ENCODE measurements around the gene KCNJ9.
A peak's percentile ranks its signal among the peaks of the same experiment; 100 is the strongest.

The KCNJ9 gene

GRCh38 chr1:160117709-160118183, 36.4 kb downstream of the KCNJ9 start:
- peak overlapping the region; percentile 66 for H3K4me3 ChIP-seq
- no peak for DNase-seq (ENCODE audit: low spot score)
- H3K27ac ChIP-seq: peak overlapping the region; percentile 77 to 91
- TF ChIP-seq, protein P1, sequence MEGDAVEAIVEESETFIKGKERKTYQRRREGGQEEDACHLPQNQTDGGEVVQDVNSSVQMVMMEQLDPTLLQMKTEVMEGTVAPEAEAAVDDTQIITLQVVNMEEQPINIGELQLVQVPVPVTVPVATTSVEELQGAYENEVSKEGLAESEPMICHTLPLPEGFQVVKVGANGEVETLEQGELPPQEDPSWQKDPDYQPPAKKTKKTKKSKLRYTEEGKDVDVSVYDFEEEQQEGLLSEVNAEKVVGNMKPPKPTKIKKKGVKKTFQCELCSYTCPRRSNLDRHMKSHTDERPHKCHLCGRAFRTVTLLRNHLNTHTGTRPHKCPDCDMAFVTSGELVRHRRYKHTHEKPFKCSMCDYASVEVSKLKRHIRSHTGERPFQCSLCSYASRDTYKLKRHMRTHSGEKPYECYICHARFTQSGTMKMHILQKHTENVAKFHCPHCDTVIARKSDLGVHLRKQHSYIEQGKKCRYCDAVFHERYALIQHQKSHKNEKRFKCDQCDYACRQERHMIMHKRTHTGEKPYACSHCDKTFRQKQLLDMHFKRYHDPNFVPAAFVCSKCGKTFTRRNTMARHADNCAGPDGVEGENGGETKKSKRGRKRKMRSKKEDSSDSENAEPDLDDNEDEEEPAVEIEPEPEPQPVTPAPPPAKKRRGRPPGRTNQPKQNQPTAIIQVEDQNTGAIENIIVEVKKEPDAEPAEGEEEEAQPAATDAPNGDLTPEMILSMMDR (IDR thresholded peaks at IDR 0.05): no peak

DNA sequence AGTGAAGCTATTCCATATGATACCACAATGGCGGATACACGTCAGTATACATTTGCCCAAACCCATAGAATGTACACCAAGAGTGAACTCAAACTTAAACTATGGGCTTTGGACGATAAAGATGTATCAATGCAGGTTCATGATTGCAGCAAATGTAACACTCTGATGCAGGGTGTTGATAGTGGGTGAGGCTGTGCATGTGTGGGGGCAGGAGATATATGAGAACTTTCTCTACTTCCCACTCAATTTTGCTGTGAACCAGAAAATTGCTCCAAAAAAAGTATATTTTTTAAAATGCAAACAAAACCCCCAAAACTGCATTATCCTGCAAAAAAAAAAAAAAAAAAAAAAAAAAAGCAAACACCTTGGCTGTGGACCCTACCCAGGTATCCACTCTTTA, 37.6 kb downstream of the KCNJ9 start:
- Histone ChIP-seq H3K27ac (peak overlapping the region in 1 of 2 donors; percentile 91), H3K4me3 (peak overlapping the region; percentile 66)
- TF ChIP-seq, protein P1 (IDR thresholded peaks at IDR 0.05): no peak
- DNase-seq (ENCODE audit: low spot score): no peak

- TF ChIP-seq, protein P1 (IDR thresholded peaks at IDR 0.05): no peak
- no peak for DNase-seq (ENCODE audit: low spot score)
- H3K4me3 ChIP-seq: no peak overlapping the region
- H3K27ac ChIP-seq: no peak overlapping the region
These were observed 39.5 kb downstream of the KCNJ9 start for GRCh38 chr1:160120797-160121196.

DNA sequence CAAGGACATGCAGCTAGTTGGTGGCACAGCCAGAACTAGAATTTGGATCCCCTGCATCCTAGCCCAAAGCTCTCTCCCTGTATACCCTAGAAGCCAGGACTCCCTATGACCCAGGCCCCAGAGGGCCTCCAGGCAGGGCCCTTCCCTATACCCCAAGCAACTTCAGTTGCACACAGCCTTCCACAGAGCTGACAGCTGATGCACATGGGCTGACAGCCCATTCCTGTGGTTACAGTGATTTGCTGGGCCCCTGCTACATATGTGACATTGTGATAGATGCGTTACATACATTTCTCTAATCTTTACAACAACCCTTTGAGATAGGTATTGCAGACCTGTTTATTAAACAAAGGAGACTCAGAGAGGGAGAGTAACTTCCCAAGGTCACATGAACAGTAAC, 40.0 kb downstream of the KCNJ9 start:
- DNase-seq (ENCODE audit: low spot score): no peak
- Histone ChIP-seq H3K27ac (no peak overlapping the region), H3K4me3 (no peak overlapping the region)
- TF ChIP-seq, protein P1 (IDR thresholded peaks at IDR 0.05): no peak

DNA sequence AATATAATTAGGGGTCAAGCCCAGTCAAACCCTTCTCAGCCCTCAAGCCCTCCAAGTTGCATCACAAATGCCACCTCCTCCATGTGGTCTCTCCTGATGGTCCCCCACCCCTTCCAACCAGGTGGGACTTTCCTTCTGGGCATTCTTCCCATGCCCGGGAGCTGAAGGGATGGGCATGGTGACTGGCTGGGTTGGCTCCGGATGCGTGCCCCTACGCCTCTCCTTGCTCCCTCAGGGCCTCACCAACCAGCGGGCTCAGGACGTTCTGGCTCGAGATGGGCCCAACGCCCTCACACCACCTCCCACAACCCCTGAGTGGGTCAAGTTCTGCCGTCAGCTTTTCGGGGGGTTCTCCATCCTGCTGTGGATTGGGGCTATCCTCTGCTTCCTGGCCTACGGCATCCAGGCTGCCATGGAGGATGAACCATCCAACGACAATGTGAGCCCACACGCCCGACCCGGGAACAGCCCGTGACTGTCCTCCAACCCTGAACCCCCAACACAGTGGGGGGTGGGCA, 41.7 kb downstream of the KCNJ9 start:
- TF ChIP-seq, protein P1 (IDR thresholded peaks at IDR 0.05): no peak
- Histone ChIP-seq H3K4me3 (no peak overlapping the region), H3K27ac (no peak overlapping the region)
- no peak for DNase-seq (ENCODE audit: low spot score)

GRCh38 chr1:160123726-160124125, 42.4 kb downstream of the KCNJ9 start:
- no peak overlapping the region for H3K27ac ChIP-seq
- no peak for DNase-seq (ENCODE audit: low spot score)
- no peak overlapping the region for H3K4me3 ChIP-seq
- TF ChIP-seq, protein P1 (IDR thresholded peaks at IDR 0.05): no peak

- DNase-seq (ENCODE audit: low spot score): no peak
- peak overlapping the region in 1 of 2 donors; percentile 67 for H3K27ac ChIP-seq
These were observed 43.6 kb downstream of the KCNJ9 start for GRCh38 chr1:160124705-160125478.

More at GRCh38 chr1:160124705-160125478, 43.6 kb downstream of the KCNJ9 start:
- H3K4me3 ChIP-seq: no peak overlapping the region
- TF ChIP-seq, protein P1 (IDR thresholded peaks at IDR 0.05): no peak
